ENCODE results near the gene IRAK1BP1.
"Not testable (repeated sequence)": the region's sequence is repeated elsewhere in the genome, so short reads cannot be mapped to it uniquely, and the experiment has no call there.

IRAK1BP1 gene

GRCh38 chr6:78867020-78867369 lies 356 bp upstream of the IRAK1BP1 start:
- in situ Hi-C loops (cut with HindIII; ENCODE audit: low pct_ligation_motif_present, low pct_unique_long_range_greater_than_20kb, low sequenced_read_pairs) = no loop called here
- DNase-seq = no peak

GRCh38 chr6:78868116-78868515 lies 765 bp downstream of the IRAK1BP1 start:
- peak; percentile 15 for DNase-seq
- in situ Hi-C loops (cut with HindIII; ENCODE audit: low pct_ligation_motif_present, low pct_unique_long_range_greater_than_20kb, low sequenced_read_pairs) = no loop called here

DNA sequence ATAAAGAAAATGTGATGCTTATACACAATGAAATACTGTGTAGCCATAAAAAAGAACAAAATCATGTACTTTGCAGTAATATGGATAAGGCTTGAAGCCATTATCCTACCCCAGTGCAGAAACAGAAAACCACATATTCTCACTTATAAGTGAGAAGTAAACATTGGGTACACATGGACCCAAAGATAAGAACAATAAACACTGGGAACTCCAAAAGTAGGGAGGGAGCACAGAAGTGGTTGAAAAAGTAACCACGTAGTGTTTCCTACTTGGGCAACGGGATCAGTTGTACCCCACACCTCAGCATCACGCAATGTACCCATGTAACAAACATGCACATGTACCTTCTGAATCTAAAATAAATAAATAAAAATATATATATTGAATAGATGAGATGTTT lies 8.2 kb downstream of the IRAK1BP1 start:
- no peak for DNase-seq
- in situ Hi-C loops (cut with HindIII; ENCODE audit: low pct_ligation_motif_present, low pct_unique_long_range_greater_than_20kb, low sequenced_read_pairs) = no loop called here

GRCh38 chr6:78883651-78884050 lies 16.3 kb downstream of the IRAK1BP1 start:
- in situ Hi-C loops (cut with HindIII; ENCODE audit: low pct_ligation_motif_present, low pct_unique_long_range_greater_than_20kb, low sequenced_read_pairs) = no loop called here
- DNase-seq = no peak

DNA sequence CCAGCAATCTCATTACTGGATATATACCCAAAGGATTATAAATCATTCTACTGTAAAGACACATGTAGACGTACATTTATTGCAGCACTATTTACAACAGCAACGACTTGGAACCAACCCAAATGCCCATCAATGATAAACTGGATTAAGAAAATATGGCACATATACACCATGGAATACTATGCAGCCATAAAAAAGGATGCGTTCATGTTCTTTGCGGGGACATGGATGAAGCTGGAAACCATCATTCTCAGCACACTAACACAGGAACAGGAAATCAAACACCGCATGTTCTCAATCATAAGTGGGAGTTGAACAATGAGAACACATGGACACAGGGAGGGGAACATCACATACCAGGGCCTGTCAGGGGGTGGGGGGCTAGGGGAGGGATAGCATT lies 22.6 kb downstream of the IRAK1BP1 start:
- in situ Hi-C loops (cut with HindIII; ENCODE audit: low pct_ligation_motif_present, low pct_unique_long_range_greater_than_20kb, low sequenced_read_pairs); DNase-seq: not testable (repeated sequence)

DNA sequence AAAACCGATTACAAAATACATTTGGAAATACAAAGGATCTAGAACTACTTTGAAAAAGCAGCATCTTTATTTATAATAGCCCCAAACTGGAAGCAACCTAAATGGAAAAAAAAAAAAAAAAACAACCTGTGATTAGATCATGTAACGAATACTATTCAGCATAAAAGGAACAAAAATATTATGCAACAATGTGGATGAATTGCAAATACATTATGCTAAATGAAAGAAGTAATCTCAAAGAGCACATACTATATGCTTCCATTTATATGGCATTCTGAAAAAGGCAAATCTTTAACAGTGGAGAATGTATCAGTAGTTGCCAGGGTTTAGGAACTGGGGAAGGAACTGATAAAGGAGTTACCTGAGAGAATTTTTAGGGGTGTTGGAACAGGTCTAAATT lies 28.9 kb downstream of the IRAK1BP1 start:
- no peak for DNase-seq
- in situ Hi-C loops (cut with HindIII; ENCODE audit: low pct_ligation_motif_present, low pct_unique_long_range_greater_than_20kb, low sequenced_read_pairs) = no loop called here

DNA sequence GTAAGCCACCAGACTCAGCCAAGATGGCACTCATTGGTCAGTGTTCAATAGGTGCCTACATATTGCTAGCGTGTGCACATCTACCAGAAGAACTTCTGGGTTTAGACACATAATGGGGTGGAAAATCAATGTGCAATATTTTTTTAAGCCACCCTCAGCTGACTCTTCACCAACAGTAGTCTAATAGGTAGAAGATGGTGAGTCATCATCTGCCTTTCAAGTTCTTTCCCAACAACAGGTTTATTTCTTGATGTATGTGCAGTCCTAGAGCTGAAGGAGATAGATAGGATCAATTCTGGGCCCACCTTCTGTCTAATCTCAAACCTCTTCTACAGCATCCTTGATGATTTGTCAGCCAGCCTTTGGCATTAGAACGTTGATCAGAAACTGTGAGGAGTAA lies 41.3 kb downstream of the IRAK1BP1 start:
- in situ Hi-C loops (cut with HindIII; ENCODE audit: low pct_ligation_motif_present, low pct_unique_long_range_greater_than_20kb, low sequenced_read_pairs) = no loop called here

DNA sequence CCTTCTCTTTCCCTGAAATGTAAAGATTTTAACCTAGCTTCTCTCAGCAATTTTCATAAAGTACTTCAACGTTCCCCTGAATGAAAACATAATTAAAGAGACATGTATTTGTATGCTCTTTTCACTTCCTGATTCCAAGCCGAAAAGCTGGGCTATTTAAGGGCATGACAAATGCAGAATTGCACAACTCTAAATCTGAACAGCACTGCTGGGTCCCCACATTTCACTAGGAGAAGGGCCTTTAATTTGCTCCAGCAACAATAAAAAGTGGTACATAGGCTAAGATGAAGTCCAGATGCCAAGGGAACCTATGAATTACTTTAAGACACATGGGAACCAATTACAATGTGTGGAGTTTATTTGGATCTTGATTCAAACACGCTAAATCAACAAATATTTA lies 42.0 kb downstream of the IRAK1BP1 start:
- in situ Hi-C loops (cut with HindIII; ENCODE audit: low pct_ligation_motif_present, low pct_unique_long_range_greater_than_20kb, low sequenced_read_pairs) = no loop called here
- DNase-seq = no peak

More for the DNA sequence above, 41.3 kb downstream of the IRAK1BP1 start:
- DNase-seq = no peak

DNA sequence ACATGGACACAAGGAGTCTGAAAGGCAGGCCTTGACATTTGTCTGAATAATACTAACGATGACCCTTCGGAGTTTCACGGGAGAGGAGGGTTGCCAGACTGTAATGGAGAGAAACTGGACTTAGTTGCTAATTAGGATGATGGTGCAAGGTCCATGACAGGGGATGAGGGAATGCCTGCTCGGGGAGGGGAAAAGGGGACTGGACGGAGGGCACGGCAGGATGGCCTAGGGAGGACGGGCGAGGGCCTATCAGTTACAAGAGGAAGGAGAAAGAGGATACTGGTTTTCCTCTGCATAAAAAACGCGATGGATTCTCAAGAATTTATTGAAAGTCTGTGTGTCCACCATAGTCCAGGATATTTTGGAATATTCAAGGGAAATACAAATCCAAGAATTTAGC lies 42.7 kb downstream of the IRAK1BP1 start:
- no peak for DNase-seq
- in situ Hi-C loops (cut with HindIII; ENCODE audit: low pct_ligation_motif_present, low pct_unique_long_range_greater_than_20kb, low sequenced_read_pairs) = no loop called here

- in situ Hi-C loops (cut with HindIII; ENCODE audit: low pct_ligation_motif_present, low pct_unique_long_range_greater_than_20kb, low sequenced_read_pairs) = no loop called here
- no peak for DNase-seq
Observed at GRCh38 chr6:78910591-78911171, 43.3 kb downstream of the IRAK1BP1 start.

GRCh38 chr6:78911218-78911940 lies 44.0 kb downstream of the IRAK1BP1 start:
- in situ Hi-C loops (cut with HindIII; ENCODE audit: low pct_ligation_motif_present, low pct_unique_long_range_greater_than_20kb, low sequenced_read_pairs) = no loop called here
- no peak for DNase-seq

GRCh38 chr6:78916411-78916810 lies 49.1 kb downstream of the IRAK1BP1 start:
- in situ Hi-C loops (cut with HindIII; ENCODE audit: low pct_ligation_motif_present, low pct_unique_long_range_greater_than_20kb, low sequenced_read_pairs) = no loop called here
- DNase-seq = no peak

DNA sequence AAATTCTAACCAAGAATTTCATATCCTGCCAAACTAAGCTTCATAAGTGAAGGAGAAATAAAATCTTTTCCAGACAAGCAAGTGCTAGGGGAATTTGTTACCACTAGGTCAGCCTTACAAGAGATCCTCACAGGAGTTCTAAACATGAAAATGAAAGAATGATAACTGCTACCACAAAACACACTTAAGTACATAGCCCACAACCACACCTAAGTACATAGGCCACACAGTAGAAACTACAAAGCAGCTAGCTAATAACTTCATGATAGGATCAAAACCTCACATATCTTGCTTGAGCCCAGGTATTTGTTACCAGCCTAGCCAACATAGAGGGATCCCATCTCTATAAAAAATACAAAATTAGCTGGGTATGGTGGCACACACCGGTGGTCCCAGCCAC lies 50.4 kb downstream of the IRAK1BP1 start:
- no peak for DNase-seq
- in situ Hi-C loops (cut with HindIII; ENCODE audit: low pct_ligation_motif_present, low pct_unique_long_range_greater_than_20kb, low sequenced_read_pairs) = no loop called here

DNA sequence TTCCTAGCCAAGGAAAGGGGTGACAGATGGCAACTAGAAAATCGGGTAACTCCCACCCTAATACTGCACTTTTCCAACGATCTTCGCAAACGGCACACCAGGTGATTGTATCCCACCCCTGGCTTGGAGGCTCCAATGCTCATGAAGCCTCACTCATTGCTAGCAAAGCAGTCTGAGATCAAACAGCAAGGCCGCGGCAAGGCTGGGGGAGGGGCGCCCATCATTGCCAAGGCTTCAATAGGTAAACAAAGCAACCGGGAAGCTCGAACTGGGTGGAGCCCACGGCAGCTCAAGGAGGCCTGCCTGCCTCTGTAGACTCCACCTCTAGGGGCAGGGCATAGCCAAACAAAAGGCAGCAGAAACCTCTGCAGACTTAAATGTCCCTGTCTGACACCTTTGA lies 53.8 kb downstream of the IRAK1BP1 start:
- in situ Hi-C loops (cut with HindIII; ENCODE audit: low pct_ligation_motif_present, low pct_unique_long_range_greater_than_20kb, low sequenced_read_pairs); DNase-seq: not testable (repeated sequence)

- DNase-seq = no peak
- in situ Hi-C loops (cut with HindIII; ENCODE audit: low pct_ligation_motif_present, low pct_unique_long_range_greater_than_20kb, low sequenced_read_pairs) = no loop called here
Observed at GRCh38 chr6:78925317-78925716, 58.0 kb downstream of the IRAK1BP1 start.

GRCh38 chr6:78935553-78935952 lies 68.2 kb downstream of the IRAK1BP1 start:
- no peak for DNase-seq
- in situ Hi-C loops (cut with HindIII; ENCODE audit: low pct_ligation_motif_present, low pct_unique_long_range_greater_than_20kb, low sequenced_read_pairs) = no loop called here

- in situ Hi-C loops (cut with HindIII; ENCODE audit: low pct_ligation_motif_present, low pct_unique_long_range_greater_than_20kb, low sequenced_read_pairs) = no loop called here
- DNase-seq = no peak
Observed at GRCh38 chr6:78936515-78936914, 69.2 kb downstream of the IRAK1BP1 start.

DNA sequence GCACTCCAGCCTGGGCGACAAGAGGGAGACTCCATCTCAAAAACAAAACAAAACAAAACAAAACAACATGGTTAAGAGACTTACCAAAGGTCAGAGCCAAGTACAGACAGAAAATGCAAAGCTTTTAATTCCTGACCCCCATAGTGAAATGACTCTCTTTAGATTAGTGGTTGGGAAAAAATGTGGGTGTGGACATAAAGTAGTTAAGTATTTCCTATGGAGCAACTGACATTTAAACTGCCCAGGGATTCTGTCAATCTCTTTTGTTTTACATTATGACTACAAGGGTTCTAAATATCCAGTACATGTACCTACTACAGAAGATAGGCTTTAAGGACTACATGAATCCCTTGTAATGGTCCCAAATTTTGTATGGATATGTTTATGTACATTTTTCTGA lies 75.1 kb downstream of the IRAK1BP1 start:
- DNase-seq = no peak
- in situ Hi-C loops (cut with HindIII; ENCODE audit: low pct_ligation_motif_present, low pct_unique_long_range_greater_than_20kb, low sequenced_read_pairs) = no loop called here

GRCh38 chr6:78947529-78947928 lies 80.2 kb downstream of the IRAK1BP1 start:
- no peak for DNase-seq
- in situ Hi-C loops (cut with HindIII; ENCODE audit: low pct_ligation_motif_present, low pct_unique_long_range_greater_than_20kb, low sequenced_read_pairs) = no loop called here

DNA sequence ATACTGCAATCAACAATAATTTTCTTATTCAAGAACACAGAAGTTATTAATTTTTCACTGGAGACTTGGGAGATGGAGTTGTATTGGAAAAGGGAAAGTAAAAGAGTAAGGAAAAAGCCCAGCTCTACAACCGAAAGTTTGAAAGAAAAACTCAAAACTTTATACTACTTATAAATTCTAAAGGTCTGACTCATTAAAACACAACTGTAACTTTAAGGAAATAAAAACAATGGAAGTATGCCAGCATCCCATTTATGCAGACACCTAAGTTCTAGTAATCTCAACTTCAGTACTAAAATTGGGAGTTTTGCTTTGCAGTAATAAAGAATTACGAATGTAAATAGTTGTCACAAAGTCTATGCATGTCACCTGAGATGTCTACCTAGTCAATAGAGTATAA lies 80.6 kb downstream of the IRAK1BP1 start:
- in situ Hi-C loops (cut with HindIII; ENCODE audit: low pct_ligation_motif_present, low pct_unique_long_range_greater_than_20kb, low sequenced_read_pairs) = no loop called here
- no peak for DNase-seq
